Stimulated activated CD8-positive, alpha-beta memory T cell treated with anti-CD3 and anti-CD28 coated beads, Interleukin-15, amount 100 ng/mL, for 24 hours (primary cell): ENCODE data around the gene IFTAP.
"Not testable (repeated sequence)": the region's sequence is repeated elsewhere in the genome, so short reads cannot be mapped to it uniquely, and the experiment has no call there.

Source experiments
- DNase-seq: peaks from one replicate; pipeline ENCODE4 v3.0.0-alpha.2; 2020; ENCODE audit warnings: low read depth

The IFTAP gene

GRCh38 chr11:36594316-36594989, at the start of gene IFTAP:
TSS of gene IFTAP (plus strand) at chr11:36594502. CDS start at chr11:36610104, 15,602 bp downstream.
- no peak for DNase-seq

- no peak for DNase-seq
These were observed 43.8 kb upstream of the IFTAP start for GRCh38 chr11:36550385-36551115.

GRCh38 chr11:36557390-36557789, 36.9 kb upstream of the IFTAP start:
- DNase-seq = not testable (repeated sequence)

GRCh38 chr11:36557991-36558390, 36.3 kb upstream of the IFTAP start:
- no peak for DNase-seq

- no peak for DNase-seq
These were observed 35.5 kb upstream of the IFTAP start for GRCh38 chr11:36558571-36559413.

GRCh38 chr11:36564376-36565030, 29.8 kb upstream of the IFTAP start:
- DNase-seq = no peak

GRCh38 chr11:36565031-36565610, 29.2 kb upstream of the IFTAP start:
- no peak for DNase-seq

GRCh38 chr11:36566407-36567053, 27.8 kb upstream of the IFTAP start:
- no peak for DNase-seq

- no peak for DNase-seq
These were observed 26.6 kb upstream of the IFTAP start, which contains the start of gene RAG1 for GRCh38 chr11:36567694-36568093. TSS of gene RAG1 (plus strand) at chr11:36568007. CDS start at chr11:36573305, 5,298 bp downstream.

- no peak for DNase-seq
These were observed 25.2 kb upstream of the IFTAP start for GRCh38 chr11:36569095-36569494.

- no peak for DNase-seq
These were observed 19.8 kb upstream of the IFTAP start for GRCh38 chr11:36574486-36574885.

GRCh38 chr11:36577373-36577772, 16.9 kb upstream of the IFTAP start:
- DNase-seq = no peak

GRCh38 chr11:36577859-36578258, 16.4 kb upstream of the IFTAP start:
- DNase-seq = no peak

- no peak for DNase-seq
These were observed 15.8 kb upstream of the IFTAP start for GRCh38 chr11:36578458-36578857.

- DNase-seq = no peak
These were observed 12.8 kb upstream of the IFTAP start for GRCh38 chr11:36581536-36581935.

GRCh38 chr11:36583667-36584066, 10.6 kb upstream of the IFTAP start:
- no peak for DNase-seq

- DNase-seq = no peak
These were observed 7.8 kb upstream of the IFTAP start for GRCh38 chr11:36586543-36586942.

- no peak for DNase-seq
These were observed 6.2 kb upstream of the IFTAP start for GRCh38 chr11:36588099-36588498.

- no peak for DNase-seq
These were observed 3.8 kb upstream of the IFTAP start for GRCh38 chr11:36590513-36590912.

- DNase-seq = no peak
These were observed 2.9 kb upstream of the IFTAP start for GRCh38 chr11:36591433-36591832.

- DNase-seq = no peak
These were observed 2.6 kb downstream of the IFTAP start for GRCh38 chr11:36596880-36597279.
